Measurements from ENCODE around the gene NCKAP1.

NCKAP1 gene

DNA sequence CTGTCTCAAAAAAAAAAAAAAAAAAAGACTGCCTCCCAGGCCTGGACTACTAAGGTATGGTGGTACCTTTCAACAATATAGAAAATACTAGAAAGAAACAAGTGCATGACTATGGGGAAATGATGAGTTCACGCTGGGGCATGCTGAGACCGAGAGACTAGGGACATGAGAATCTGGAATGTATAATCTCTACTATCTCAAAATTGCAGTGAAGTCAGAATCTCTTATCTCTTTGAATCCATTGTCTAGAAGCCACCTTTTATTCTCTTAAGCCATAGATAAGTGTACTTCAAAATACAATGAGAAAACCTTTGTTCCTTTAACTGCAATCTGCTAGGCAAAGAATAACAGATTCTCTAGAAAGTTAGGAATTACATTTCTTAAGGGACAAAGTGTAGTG is 177.4 kb downstream of the NCKAP1 start:
- Histone ChIP-seq H3K4me3 (no peak overlapping the region), H3K27ac (no peak overlapping the region)

All from skin epidermis (tissue), 12 donors.